HG02588 (cell line): ENCODE data around the gene APIP.
"Not testable (repeated sequence)": the region's sequence is repeated elsewhere in the genome, so short reads cannot be mapped to it uniquely, and the experiment has no call there.

Source experiments
- ATAC-seq: cut with Tn5 transposase; IDR thresholded peaks from one replicate; pipeline ENCODE4 v1.9.1; 2021; ENCODE audit warnings: mild to moderate bottlenecking, moderate library complexity; ENCODE audit not compliant: unreplicated experiment

Gene APIP

DNA sequence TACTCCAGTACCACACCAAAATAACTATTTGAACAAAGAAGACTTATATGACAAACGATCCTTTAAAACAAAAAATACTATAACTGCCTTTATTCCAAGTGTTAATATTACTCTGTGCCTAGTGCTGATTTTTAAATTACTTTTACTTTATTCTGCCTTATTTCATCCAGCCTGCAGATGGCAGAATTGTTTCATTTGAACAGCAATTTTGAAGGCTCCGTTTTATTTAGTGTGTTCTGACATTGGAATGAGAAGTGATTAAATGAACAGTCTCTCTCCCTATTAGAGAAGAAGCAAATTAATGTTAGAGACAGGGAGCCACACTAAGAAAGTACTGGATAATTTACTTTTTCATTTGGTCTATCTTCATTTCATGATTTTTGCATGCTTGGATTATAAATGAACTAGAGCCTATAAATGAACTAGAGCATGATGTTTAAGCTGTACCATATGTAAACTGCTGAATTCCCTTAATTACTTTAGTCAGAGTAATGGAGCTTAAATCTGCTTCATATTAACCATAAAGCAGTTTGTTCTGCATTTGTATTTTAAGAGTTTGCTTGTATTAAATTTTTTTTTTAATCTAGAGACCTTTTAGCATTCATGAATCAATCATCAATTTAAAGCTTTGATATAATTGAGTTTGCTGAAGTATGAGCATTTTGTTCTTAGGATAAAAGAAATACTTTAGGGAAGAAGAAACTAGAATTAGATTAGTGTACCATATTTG, 10.1 kb upstream of the APIP start:
- no peak for ATAC-seq

DNA sequence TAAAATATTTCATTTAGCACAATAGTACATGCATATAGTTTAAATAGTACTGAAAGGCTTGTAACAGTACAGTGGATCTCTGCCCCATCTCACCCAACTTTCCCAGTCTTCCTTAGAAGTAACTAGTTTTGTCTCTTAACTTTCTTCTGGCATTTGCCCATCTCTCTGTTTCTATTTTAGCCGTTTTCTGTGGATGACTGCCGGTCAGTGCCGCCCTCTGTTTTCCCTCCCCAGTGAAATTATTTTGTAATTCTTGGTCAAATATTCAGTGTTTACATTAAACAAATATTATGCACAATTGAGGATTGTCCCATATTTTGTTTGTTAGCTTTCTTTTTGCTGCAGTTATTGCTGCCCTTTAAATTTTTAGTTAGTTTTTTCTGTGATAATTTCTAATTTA, 8.5 kb upstream of the APIP start:
- no peak for ATAC-seq

DNA sequence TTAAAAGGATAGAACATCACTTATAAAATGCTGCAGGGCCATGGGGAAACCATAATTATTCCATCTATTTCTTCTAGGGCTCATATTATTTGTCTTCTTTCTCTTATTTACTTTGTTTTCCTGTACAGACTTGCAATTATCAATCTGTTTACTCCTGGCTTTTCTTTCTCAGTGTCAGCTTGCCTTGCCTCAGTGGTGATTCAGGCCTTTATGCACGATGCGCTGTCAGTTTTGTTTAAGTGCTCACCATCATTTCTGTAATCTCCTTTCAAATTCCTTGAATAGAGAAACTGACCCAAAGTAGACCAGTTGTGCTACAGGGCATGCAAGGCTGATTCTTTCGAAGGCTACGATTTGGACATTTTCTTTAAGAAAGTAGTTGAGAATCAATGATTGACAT, 5.0 kb upstream of the APIP start:
- ATAC-seq = no peak

DNA sequence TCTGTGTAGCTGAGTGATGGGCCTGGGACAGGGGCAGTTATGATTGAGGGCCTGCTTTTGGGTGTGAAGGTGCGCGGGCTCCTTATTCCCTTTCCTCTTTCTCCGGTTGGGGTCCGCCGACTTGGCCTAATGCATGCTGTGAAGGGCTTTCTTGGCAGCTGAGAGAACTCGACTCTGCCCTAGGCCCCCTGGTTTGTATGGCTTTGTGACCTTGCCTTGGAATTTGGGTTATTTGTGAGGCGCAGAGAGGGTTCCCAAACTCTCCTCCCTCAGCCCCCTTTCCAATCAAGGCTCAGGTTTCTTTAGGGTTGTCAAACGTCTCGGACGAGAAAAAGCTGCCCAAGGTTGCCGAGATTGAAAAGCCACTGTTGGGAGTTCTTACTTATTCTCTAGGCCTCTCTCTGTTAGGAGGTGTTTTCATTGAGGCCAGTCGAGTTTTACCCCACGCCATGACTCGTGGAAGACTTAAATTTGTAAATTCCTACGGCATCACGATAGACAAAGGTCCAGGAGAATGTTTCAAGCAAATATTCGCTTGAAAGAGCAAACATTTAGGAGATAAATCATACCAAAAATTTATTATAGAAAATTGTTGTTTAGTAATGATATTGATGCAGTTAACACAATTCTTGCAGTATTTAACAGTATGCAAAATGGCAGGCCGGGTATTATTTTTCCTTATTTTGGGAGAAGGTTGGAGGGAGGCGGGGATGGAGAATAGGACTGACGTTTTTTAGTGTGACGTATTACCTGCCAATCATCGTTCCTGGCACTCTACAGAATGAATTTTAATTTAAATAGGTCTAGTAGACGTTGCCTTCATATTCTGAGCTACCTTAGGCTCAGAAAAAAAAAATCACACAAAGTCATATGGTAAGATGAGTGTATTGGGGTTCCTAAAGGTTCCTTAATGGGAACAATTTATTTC, 928 bp upstream of the APIP start:
- ATAC-seq = peak; percentile 18

DNA sequence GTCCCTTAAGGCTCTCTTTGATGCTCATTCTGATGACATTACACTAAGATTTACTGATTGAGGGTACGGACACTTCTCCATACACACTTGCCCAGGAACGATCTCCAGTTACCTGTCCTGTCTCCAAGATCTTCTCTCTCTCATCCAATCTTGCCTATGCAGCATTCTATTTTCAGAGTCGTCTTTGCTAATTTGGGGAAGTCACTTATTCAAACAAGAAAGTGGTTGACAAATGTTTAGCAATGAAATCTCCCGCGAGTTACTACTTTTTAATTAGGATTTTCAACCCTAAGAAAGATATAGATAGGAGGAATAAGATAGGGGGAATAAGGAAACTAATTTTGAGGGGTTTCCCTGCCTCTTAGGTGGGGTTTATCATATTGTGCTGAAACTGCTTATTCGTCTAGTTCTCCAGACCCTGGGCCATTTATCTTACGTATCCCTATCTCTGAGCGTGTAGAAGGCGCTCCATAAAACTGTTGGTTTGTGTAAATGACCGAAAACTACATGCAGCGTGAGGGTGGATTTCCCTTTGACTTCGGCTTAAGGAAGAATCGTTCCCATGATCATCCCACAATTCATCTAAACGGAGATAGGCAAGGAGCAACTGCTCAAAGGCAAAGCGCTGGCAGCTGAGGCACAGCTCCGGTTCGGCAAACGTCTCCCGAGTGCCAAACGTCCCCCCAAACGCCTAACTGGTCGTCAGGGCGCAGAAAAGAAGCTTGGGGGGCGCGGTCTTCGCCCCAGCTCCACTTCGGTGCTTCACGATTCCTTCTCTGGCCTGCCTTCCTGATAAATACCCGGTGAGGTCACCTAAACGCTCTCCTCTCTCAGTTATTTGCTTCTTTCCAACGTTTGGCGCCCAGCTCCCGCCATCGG, 804 bp downstream of the APIP start:
- ATAC-seq = no peak

DNA sequence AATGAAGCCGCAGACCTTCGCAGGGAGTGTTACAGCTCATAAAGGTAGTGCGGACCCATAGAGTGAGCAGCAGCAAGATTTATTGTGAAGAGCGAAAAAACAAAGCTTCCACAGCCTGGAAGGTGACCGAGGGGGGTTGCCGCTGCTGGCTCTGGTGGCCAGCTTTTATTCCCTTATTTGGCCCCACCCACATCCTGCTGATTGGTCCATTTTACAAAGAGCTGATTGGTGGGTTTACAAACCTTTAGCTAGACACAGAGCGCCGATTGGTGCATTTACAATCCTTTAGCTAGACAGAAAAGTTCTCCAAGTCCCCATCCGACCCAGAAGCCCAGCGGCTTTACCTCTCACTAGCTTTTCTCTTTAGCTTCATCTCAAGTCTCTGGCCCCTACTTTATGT, 2.6 kb downstream of the APIP start:
- not testable (repeated sequence) for ATAC-seq

DNA sequence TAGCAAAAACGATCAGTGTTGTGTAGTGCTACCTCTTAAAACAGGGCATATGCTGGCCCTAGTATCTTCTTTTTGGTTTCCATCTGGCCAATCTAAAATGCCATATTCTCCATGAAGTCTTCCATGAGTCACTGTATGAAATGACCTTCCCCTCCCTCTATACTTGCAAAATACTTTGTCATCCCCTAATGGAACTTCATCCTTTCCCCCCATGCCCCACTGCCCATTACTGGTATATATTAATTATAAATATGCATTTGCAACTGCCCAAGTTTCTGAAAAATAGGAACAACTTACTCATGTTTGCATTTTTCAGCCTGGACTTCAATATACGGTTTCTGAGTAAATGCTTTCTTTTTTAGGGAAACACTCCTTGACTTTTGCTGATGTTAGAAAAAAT, 4.5 kb downstream of the APIP start:
- no peak for ATAC-seq

DNA sequence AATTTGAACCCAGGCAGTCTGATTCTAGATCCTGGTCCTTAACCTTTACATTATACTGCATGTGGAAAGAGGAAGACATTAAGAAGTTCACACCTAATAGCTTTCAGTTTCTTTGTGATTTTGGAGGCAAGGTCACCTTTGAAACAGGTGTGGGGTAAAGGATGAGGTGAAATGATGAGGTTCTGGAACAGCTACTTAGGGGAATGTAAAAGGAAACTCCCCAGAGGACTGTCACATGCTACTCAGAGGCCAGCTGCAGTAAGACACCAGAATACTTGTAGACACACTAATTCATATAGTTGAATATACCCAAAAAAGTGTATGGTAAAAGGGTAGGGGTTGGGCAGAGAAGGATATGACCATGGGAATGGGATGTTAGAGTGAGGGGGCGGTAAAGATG, 5.4 kb downstream of the APIP start:
- ATAC-seq = peak; percentile 60

DNA sequence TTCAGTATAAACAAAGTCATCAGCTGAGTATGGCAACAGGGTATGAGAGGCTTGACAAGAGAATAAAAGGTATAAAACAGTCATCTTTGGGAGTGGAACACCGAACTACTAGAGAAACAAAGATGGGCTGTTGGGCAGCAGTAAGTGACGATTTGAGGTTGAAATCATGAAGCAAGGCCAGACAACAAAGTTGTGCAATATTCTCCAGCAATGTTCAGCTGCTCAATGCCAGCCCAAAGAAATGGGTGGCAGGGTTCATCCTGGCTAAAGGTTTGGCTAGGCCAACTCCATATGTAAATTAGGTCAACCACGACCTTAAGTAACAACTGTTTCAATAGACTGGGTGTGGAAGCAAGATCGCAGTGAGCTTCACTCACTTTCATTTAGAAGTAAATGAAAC, 6.2 kb downstream of the APIP start:
- ATAC-seq = no peak

DNA sequence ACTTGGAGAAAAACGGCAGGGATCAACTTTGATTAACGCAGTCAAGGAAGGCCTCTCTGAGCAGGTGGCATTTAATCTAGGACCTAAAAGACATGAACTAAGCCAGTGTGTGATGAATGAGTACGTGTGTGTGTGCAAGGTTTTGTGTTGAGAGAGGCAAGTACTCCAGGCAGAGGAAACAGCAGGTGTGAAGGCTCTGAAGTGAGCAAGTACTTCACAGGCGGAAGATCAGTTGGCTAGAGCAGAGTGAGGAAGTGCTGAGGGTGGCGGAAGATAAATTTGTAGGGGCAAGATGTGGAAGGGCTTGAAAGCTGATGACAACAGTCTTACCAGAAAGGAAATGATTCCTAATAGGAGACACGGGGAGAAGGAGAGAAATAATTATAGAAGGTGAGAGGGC, 6.8 kb downstream of the APIP start:
- ATAC-seq = no peak

DNA sequence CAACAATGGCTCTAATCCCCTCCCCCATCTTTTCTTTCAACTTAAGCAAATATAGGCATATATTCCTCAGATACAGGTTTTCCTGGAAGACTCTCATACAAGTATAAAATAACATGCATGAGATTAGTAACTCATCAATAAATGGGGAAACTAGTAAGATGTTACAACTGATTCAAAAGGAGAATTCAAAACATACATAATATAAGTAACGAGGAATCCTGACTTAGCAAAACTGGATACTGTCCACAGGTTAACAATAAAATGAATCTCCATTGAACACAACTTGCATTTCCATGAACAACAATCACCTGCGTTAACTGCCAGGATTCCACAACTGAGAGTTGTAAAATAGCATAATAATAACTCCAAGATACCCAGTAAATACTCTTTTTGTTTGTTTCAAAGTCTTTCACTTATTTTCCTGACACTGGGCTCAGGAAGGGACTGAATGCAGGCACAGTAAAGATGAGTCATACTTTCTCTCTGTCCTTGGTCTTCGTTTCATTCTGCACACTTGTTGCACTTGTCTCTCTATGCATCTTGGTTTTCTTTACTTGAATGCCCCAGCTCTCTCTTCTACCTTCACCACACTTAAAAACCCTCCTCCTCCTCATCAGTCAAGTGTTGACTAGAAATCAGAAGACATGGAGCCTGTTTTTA, 8.1 kb downstream of the APIP start:
- no peak for ATAC-seq

DNA sequence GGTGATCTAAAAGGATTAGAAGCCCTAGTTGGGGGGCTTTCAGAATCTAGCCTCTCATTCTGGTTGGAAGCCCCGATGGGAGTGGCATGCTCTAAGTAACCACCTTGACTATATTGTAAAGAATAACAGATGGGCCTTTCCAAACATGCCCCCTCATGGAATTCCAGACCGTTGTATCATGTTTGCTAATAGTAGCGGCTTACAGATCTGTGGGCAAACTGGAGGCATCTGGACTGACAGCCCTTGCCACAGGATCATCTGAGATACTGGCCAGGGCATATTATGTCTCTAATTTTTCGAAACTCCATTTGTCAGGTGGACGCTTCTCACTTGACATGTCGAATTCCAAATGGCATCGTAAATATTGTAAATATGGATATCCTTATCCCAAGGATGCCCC, 10.5 kb downstream of the APIP start:
- ATAC-seq = no peak

DNA sequence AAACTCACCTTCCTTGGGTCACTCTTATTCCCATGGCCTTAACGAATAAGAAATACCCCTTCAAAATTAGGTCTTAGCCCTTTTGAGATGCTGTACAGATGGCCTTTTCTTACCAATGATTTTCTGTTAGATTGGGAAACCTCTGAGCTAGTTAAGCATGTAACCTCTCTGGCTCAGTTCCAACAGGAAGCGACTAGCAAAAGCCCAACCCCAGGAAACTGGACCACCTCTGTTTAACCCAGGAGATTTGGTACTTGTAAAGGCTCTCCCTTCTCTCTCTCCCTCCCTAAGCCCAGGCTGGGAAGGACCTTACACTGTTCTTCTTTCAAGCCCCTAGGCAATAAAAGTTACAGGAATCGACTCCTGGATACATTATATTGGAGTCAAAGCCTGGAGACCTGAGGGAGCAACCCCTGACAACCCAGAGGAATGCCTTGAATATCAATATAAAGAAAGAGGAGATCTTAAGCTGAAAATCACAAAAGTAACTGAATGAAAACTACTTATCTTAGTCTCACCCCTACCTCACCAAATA, 11.7 kb downstream of the APIP start:
- ATAC-seq = no peak

DNA sequence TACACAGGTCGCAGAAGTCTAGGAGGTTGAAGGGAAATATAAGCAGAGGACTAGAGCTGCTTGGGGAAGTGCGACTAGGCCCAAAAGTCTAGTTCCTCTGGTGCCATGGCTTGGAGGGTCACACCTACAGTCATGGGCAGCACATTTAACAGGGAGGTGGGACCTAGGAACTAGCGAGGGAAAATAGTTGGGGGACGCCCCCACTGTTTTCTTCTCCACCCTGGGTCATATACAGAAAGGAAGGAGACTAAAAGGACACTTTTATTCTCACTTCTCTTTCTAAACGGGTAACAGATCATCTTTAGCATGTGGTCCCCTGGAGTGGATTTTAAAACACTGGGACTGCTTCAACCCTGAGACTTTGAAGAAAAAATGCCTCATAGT, 16.6 kb downstream of the APIP start:
- ATAC-seq = no peak

DNA sequence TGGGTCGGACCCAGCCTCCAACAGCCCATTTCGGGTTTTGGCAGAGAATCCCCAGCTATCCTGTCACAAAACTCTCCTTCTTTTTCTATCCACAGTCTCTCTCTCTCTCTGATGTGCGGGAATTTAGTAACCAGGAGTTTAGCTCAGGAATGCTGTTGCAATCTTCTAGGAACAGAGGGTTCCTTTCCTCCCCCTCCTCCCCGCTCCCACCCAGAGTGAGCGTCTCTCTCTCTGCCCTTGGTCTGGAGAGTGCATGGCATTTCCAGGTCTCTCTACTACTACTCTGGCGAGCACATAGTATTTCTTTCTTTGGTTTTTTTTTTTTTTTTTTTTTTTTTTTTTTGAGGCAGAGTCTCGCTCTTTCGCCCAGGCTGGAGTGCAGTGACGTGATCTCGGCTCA, 17.7 kb downstream of the APIP start:
- no peak for ATAC-seq

DNA sequence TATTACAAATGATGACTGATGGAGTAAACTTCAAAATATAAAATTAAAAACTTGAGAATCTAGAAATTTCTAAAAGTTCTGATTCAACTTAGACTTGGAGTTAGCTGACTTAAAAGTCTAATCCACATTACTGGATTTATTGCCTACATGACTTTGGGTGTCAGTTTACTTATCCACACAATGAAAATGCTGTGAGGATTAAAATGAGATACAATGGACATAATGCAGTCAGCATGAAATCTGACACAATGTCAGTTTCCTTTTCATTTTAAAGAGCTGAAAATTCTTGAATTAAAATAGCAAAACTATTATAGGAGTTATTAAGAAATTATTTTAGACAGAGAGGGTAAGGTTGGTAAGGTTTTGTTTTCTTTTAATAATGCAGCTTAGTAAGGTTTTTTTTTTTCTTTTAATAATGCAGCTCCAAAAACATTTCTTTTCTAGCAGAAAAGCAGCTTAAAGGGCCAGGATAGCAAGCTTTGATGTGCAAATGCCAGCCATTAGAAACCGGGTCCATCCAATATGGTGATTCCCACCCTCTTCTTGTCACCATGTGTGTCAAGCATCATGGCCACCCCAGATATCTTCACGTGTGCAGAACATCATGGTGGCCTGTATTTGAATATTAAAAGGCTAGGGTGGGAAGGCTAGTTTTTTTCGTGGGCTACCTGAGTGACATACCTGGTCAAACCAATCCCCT, 18.9 kb downstream of the APIP start:
- no peak for ATAC-seq

DNA sequence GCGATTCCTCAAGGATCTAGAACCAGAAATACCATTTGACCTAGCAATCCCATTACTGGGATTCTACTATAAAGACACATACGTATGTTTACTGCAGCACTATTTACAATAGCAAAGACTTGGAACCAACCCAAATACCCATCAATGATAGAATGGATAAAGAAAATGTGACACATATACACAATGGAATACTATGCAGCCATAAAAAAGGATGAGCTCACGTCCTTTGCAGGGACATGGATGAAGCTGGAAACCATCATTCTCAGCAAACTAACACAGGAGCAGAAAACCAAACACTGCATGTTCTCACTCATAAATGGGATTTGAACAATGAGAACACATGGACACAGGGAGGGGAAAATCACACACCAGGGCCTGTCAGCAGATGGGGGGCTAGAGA, 20.0 kb downstream of the APIP start:
- not testable (repeated sequence) for ATAC-seq

DNA sequence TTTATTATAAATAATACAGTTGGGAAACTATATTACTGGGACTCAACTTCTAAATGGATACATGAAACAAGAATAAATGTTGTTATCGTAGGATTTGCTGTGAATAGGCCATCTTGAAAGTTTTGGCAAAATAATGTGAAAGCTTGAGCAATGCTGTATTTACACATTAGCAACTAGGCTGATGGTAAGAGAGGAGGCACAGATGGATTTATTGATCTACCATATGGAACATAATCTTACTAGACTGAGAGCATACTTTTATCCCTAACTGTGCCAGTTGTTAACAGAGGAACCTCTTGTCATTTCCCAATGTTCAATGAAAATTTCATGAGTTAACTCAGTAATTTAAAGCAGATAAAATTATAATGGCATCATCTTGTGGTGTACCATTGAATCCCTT, 22.8 kb downstream of the APIP start:
- ATAC-seq = no peak

DNA sequence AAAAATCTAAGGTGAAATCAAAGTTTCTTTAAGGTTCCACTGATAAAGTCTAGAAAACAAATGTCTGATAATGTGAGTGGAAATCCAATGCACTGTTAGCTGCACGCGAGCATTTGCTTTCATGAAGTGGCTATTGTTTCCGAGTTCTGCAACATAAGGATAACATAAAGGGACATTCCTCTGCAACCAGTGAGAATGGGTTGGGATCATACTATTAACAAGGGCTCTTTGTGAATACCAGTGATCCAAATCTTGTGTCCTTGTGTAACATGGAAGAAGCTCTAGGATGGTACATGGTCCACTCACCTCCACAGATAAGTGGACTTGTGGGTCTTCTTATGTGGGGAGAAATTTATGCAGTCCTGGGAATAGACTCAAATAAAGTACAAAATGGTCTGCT, 24.6 kb downstream of the APIP start:
- ATAC-seq = no peak

DNA sequence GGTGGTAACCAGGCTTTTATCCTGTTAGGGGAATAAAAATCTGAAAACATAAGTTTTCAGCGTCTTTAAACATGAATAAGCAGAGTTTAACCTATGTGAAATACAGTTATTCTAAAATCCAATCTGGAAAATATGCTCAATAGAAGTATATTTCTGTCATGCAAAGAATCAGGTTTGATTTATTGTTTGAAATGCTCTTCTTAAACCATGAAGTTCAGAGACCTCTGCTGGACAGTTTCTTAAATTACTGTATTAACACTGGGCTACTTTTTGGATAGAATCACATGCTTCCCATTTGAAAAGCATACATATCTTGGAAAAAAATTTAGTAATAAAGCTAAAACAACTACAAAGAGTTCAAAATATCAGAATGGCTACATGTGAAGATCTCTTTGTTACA, 25.4 kb downstream of the APIP start:
- no peak for ATAC-seq
